GM10248 (cell line): ENCODE data around the gene PSPN.
"Not testable (repeated sequence)": the region's sequence is repeated elsewhere in the genome, so short reads cannot be mapped to it uniquely, and the experiment has no call there.

Experiments used
- CTCF ChIA-PET: fragments of 300-600 bp; sonication (Branson Sonifier 250); formaldehyde crosslinking; extraction: SDS; loops from one replicate; lab custom pipeline; 2021; ENCODE audit warnings: antibody characterized with exemption; lab: Yijun Ruan, JAX
- POLR2A ChIA-PET: fragments of 350-650 bp; sonication (Branson Sonifier 250); formaldehyde crosslinking; extraction: SDS; loops from one replicate; lab custom pipeline; 2020; ENCODE audit warnings: antibody characterized with exemption; lab: Yijun Ruan, JAX
- DNase-seq: peaks from one replicate; pipeline ENCODE4 v3.0.0; 2012; ENCODE audit errors: extremely low spot score
- TF ChIP-seq, protein P1 (sequence below): IDR thresholded peaks from 2 replicates; pipeline ENCODE4 v1.5.1; 2012; ENCODE audit warnings: mild to moderate bottlenecking, low read depth; ENCODE audit errors: extremely low read depth, missing control alignments, control extremely low read depth

Gene PSPN

DNA sequence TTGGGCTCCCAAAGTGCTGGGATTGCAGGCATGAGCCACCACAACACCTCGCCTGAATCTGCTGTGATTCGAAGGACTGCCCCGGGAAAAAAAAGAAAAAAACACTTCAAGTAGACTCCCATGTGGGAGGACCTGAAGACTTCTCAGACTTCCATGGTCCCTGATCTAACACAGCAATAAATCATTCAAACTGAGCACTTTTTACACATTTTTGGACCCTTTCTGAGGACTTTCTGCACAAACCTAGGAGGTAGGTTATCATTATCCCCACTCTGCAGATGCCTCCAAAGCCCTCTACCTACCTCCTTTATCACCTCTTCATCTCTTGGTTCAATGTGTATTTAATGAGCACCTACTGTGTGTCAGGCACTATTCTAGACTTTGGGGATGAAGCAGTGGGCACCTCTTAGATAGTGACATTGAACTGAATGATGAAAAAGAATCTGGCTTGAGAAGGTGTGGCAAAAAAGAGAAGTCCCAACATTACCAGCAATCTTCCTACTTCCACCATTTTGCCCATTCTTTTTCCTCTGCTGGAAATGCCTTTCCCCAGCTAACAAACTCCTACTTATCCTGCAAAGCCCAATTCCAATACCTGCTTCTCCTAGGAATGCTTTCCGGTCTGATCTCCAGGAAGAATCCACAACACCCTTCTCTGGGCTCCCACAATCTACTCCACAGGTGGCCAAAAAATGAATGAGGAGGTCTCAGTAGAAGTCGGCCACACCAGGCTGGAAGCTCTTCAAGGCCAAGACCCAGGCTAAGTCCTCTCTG is 16.0 kb downstream of the PSPN start:
- POLR2A ChIA-PET = interaction anchor here (0.5 to 0.6 kb wide), 2 partner anchors 13 to 31 kb away, joined by 3 read pairs; partner anchors contain the start of gene ALKBH7
- CTCF ChIA-PET = no interaction called here
- DNase-seq = no peak
- TF ChIP-seq, protein P1, sequence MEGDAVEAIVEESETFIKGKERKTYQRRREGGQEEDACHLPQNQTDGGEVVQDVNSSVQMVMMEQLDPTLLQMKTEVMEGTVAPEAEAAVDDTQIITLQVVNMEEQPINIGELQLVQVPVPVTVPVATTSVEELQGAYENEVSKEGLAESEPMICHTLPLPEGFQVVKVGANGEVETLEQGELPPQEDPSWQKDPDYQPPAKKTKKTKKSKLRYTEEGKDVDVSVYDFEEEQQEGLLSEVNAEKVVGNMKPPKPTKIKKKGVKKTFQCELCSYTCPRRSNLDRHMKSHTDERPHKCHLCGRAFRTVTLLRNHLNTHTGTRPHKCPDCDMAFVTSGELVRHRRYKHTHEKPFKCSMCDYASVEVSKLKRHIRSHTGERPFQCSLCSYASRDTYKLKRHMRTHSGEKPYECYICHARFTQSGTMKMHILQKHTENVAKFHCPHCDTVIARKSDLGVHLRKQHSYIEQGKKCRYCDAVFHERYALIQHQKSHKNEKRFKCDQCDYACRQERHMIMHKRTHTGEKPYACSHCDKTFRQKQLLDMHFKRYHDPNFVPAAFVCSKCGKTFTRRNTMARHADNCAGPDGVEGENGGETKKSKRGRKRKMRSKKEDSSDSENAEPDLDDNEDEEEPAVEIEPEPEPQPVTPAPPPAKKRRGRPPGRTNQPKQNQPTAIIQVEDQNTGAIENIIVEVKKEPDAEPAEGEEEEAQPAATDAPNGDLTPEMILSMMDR = no peak

DNA sequence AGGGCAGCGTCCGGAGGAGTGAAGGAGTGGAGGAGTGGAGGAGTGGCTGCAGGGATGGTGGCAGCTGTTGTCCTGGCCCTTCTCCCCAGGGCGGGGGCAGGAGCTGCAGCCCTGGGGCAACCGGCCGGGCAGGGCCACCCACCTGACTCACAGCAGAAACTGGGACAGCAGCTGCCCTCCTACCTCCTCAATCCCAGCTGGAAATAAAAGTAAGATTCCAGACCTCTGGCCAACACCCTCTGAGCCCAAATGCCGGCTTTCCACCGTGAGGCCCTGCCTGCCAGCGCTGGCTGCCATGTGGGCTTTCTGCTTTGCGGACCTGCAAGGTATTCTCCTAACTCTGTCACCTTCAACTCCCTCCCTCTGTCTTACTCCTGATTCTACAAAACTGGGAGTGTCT is 17.7 kb downstream of the PSPN start:
- ChIA-PET CTCF (interaction anchor here (1.0 to 1.4 kb wide), 3 partner anchors 17 to 232 kb away, joined by 3 to 4 read pairs (median 3); no protein-coding TSS in a partner anchor), POLR2A (no interaction called here)
- TF ChIP-seq, protein P1 = no peak
- DNase-seq = no peak

DNA sequence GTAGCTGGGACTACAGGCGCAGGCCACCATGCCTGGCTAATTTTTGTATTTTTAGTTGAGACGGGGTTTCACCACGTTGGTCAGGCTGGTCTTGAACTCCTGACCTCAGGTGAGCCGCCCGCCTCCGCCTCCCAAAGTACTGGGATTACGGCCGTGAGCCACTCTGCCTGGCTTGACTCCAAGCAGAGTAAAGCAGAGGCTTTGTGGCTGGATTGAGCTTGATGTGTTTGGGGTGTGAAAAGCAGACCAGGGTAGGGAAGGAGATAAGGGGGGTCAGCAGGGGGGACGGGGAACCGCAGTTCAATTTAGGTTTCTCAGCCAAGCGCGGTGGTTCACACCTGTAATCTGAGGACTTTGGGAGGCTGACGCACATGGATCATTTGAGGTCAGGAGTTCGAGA is 18.6 kb downstream of the PSPN start:
- TF ChIP-seq, protein P1 = no peak
- ChIA-PET CTCF (interaction anchor here (1.0 to 1.4 kb wide), 3 partner anchors 16 to 231 kb away, joined by 3 to 4 read pairs (median 3); no protein-coding TSS in a partner anchor), POLR2A (interaction anchor here (0.6 kb wide), 3 partner anchors 31 to 191 kb away, joined by 4 read pairs; no protein-coding TSS in a partner anchor)

DNA sequence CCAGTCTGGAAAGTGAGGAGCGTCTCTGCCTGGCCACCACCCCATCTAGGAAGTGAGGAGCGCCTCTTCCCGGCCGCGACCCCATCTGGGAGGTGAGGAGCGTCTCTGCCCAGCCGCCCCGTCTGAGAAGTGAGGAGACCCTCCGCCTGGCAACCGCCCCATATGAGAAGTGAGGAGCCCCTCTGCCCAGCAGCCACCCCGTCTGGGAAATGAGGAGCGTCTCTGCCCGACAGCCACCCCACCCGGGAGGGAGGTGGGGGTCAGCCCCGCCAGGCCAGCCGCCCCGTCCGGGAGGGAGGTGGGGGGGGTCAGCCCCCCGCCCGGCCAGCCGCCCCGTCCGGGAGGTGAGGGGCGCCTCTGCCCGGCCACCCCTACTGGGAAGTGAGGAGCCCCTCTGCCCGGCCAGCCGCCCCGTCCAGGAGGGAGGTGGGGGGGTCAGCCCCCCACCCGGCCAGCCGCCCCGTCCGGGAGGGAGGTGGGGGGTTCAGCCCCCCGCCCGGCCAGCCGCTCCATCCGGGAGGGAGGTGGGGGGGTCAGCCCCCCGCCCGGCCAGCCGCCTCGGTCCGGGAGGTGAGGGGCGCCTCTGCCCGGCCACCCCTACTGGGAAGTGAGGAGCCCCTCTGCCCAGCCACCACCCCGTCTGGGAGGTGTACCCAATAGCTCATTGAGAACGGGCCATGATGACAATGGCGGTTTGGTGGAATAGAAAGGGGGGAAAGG is 20.3 kb downstream of the PSPN start:
- POLR2A ChIA-PET, DNase-seq, CTCF ChIA-PET: not testable (repeated sequence)

More for the DNA sequence above, 18.6 kb downstream of the PSPN start:
- DNase-seq = no peak

DNA sequence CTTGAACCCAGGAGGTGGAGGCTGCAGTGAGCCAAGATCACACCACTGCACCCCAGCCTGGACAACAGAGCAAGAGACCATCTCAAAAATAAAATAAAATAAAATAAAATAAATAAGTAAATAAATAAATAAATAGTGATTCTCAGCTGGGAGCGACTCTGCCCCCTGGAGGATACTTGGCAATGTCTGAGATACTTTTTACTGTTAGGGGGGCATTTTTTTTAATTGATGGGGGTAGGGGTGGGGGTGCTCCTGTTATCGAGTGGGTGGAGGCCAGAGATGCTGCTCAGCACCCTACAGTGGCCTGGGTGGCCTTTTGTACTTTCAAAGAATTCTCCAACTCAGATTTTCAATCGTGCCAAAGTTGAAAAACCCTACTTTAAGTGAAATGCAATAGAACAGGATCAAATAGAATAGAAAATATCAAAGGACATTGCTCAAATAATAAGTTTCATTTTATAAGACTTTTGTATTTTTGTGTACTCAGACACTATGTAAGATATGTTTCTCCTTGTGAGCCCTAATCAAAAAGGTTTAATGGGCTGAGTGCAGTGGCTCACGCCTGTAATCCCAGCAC is 21.5 kb downstream of the PSPN start:
- TF ChIP-seq, protein P1 = no peak
- ChIA-PET CTCF (interaction anchor here (1.2 to 1.9 kb wide), 3 partner anchors 9 to 136 kb away, joined by 3 to 11 read pairs (median 4); no protein-coding TSS in a partner anchor), POLR2A (no interaction called here)
- DNase-seq = no peak

DNA sequence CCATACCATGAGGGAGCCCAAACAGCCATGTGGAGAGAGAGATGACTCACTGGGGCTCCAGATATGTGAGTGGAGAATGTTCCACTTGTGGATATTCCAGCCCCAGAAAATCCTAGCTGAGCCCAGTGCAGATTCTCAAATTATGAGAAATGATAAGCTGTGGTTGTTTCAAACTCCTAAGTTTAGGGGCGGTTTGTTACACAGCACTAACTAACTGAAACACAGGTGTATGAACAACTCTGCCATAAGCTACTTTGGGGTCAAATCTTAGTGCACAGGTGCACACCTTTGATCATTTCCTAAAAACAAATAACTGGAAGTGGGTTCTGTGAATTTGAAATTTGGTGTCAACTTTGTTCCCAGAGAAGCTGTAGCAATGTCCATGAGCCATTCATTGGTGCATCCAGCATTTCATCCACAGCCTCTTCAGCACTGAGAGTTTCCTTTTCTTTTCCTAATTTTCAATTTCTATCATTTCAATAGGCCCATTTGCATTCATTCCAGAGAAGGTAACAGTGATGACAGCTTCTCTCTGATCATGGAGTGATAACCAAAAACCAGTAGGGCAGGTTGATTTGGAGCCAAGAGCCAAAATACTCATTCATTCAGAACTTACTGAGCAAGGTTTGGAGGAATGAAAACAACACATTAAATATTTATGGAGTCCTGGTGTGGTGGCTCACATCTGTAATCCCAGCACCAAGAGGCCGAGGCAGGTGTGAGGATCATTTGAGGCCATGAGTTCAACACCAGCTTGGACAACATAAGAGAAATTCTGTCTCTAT is 23.2 kb downstream of the PSPN start:
- ChIA-PET POLR2A (no interaction called here), CTCF (interaction anchor here (0.9 to 1.9 kb wide), 5 partner anchors 9 to 134 kb away, joined by 3 to 11 read pairs (median 3); partner anchors contain the start of gene CLPP)
- TF ChIP-seq, protein P1 = no peak
- no peak for DNase-seq
